GM15510 (cell line): ENCODE data around the gene RTN4.

Source experiments
- POLR2A ChIP-seq: IDR thresholded peaks from 3 replicates; pipeline ENCODE4 v1.6.1; 2011; ENCODE audit warnings: borderline replicate concordance; ENCODE audit not compliant: insufficient read length; ENCODE audit errors: extremely low read depth

Gene RTN4

GRCh38 chr2:55026202-55026601 lies 24.0 kb downstream of the RTN4 start:
- no peak for TF ChIP-seq POLR2A

- TF ChIP-seq POLR2A, result no peak
Measured at GRCh38 chr2:55025627-55026026, 24.6 kb downstream of the RTN4 start.

GRCh38 chr2:55025082-55025481 lies 25.2 kb downstream of the RTN4 start:
- no peak for TF ChIP-seq POLR2A

GRCh38 chr2:55022476-55022875 lies 27.8 kb downstream of the RTN4 start:
- no peak for TF ChIP-seq POLR2A

GRCh38 chr2:55019526-55020258 lies 30.6 kb downstream of the RTN4 start:
- no peak for TF ChIP-seq POLR2A

GRCh38 chr2:55018619-55019018 lies 31.6 kb downstream of the RTN4 start:
- no peak for TF ChIP-seq POLR2A

- no peak for TF ChIP-seq POLR2A
Measured at GRCh38 chr2:55017880-55018279, 32.4 kb downstream of the RTN4 start.

GRCh38 chr2:55017428-55017827 lies 32.8 kb downstream of the RTN4 start:
- no peak for TF ChIP-seq POLR2A

GRCh38 chr2:55014962-55015939 lies 35.0 kb downstream of the RTN4 start:
- TF ChIP-seq POLR2A, result no peak

- TF ChIP-seq POLR2A, result no peak
Measured at GRCh38 chr2:55013936-55014335, 36.3 kb downstream of the RTN4 start.

- TF ChIP-seq POLR2A, result no peak
Measured at GRCh38 chr2:55012672-55013484, 37.4 kb downstream of the RTN4 start.

GRCh38 chr2:55011831-55012671 lies 38.2 kb downstream of the RTN4 start:
- no peak for TF ChIP-seq POLR2A

GRCh38 chr2:55010915-55011314 lies 39.3 kb downstream of the RTN4 start:
- TF ChIP-seq POLR2A, result no peak

GRCh38 chr2:55010149-55010591 lies 40.1 kb downstream of the RTN4 start:
- no peak for TF ChIP-seq POLR2A

GRCh38 chr2:55009277-55010060 lies 40.8 kb downstream of the RTN4 start:
- TF ChIP-seq POLR2A, result no peak
